Stomach smooth muscle (tissue), 2 donors: Measurements from ENCODE around the gene MCM8.
"Not testable (repeated sequence)": the region's sequence is repeated elsewhere in the genome, so short reads cannot be mapped to it uniquely, and the experiment has no call there.

Experiments
- H3K27ac ChIP-seq: one replicate; pipeline ENCODE4 v1.7.0; 2013; ENCODE audit warnings: mild to moderate bottlenecking, low read length, inconsistent platforms
- H3K27me3 ChIP-seq, 2 donors: one replicate each; pipeline ENCODE4 v1.7.0; 2013; ENCODE audit warnings: low read length in 2 of 2; ENCODE audit not compliant: insufficient read depth in 2 of 2, control insufficient read depth in 1 of 2
- H3K36me3 ChIP-seq, 2 donors: one replicate each; pipeline ENCODE4 v1.7.0; 2013; ENCODE audit warnings: low read length in 2 of 2; ENCODE audit not compliant: control insufficient read depth in 2 of 2, insufficient read depth in 2 of 2
- H3K4me1 ChIP-seq: one replicate; pipeline ENCODE4 v1.7.0; 2013; ENCODE audit warnings: low read length; ENCODE audit not compliant: control insufficient read depth, insufficient read depth
- H3K4me3 ChIP-seq, 2 donors: one replicate each; pipeline ENCODE4 v1.7.0; 2013; ENCODE audit warnings: low read length in 2 of 2
- H3K9ac ChIP-seq, 2 donors: one replicate each; pipeline ENCODE4 v1.7.0; 2013; ENCODE audit warnings: low read length in 2 of 2, mild to moderate bottlenecking in 1 of 2
- H3K9me3 ChIP-seq, 2 donors: one replicate each; pipeline ENCODE4 v1.7.0; 2013; ENCODE audit warnings: low read length in 2 of 2; ENCODE audit not compliant: control insufficient read depth in 2 of 2
- donor health status: healthy.
- donor health status: Pancreatic carcinoma.

The MCM8 gene

DNA sequence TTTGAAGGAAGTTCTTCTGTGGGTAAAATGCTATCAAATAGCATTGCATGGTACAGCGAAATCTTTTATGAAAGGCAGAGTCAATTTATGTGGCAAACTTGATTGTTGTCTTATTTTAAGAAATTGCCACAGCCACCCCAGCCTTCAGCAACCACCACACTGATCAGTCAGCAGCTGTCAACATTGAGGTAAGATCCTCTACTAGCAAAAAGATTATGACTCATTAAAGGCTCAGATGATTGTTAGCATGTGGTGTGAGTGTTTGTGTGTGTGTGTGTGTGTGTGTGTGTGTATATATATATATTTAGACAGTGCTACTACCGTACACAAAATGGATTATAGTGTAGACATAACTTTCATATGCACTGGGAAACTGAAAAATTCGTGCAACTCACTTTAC is 75.6 kb downstream of the MCM8 start:
- H3K9me3 ChIP-seq: no peaks in the 10 kb centered on the region
- H3K4me1 ChIP-seq: peaks cover 5% of the 10 kb centered on the region
- no peak overlapping the region for H3K4me3 ChIP-seq
- no peak overlapping the region for H3K27ac ChIP-seq
- no peak overlapping the region for H3K9ac ChIP-seq
- no peaks in the 10 kb centered on the region for H3K27me3 ChIP-seq
- peaks cover 12 to 15% of the 10 kb centered on the region in 2 donors for H3K36me3 ChIP-seq

DNA sequence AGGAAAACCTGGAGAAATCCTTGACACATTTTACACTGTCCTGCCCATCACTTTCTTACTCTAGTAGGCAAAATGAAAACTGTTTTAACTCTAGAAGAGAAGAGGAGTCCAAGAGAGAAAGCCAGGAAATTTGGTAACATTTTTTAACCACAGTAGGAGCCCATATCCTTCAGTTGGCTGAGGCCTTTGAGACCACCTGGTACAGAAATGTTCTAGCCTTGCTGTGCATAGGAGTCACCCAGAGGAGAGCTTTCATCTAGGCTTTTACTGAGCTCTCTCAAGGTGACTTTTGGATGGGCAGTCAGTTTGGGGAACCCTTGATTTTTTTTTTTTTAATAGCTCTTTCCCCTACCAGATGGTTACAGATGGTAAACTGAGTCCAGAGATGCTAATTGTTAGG is 78.4 kb downstream of the MCM8 start:
- no peak overlapping the region for H3K9ac ChIP-seq
- no peak overlapping the region for H3K4me3 ChIP-seq
- no peak overlapping the region for H3K27ac ChIP-seq
- no peaks in the 10 kb centered on the region for H3K27me3 ChIP-seq
- peaks cover 11% of the 10 kb centered on the region for H3K4me1 ChIP-seq
- peaks cover 16 to 18% of the 10 kb centered on the region in 2 donors for H3K36me3 ChIP-seq
- H3K9me3 ChIP-seq: no peaks in the 10 kb centered on the region

DNA sequence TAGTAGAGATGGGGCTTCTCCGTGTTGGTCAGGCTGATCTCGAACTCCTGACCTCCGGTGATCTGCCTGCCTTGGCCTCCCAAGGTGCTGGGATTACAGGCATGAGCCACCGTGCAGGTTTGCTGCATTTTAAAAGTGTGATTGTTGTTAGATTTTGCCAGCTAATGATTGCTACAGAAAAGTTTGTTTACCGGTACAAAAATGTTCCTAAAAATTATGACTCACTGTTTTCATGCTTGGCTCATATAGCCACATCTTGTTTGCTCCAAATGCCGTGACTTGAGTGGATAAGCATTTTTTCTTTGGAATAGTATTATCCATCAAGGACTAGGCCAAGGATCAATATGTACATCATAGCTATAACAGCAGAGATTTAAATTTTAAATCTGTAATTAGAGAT is 79.1 kb downstream of the MCM8 start:
- Histone ChIP-seq H3K9ac (no peak overlapping the region), H3K27ac (no peak overlapping the region), H3K9me3 (no peaks in the 10 kb centered on the region), H3K27me3 (no peaks in the 10 kb centered on the region), H3K4me1 (peaks cover 18% of the 10 kb centered on the region), H3K4me3 (no peak overlapping the region), H3K36me3 (peaks cover 11 to 13% of the 10 kb centered on the region in 2 donors)

DNA sequence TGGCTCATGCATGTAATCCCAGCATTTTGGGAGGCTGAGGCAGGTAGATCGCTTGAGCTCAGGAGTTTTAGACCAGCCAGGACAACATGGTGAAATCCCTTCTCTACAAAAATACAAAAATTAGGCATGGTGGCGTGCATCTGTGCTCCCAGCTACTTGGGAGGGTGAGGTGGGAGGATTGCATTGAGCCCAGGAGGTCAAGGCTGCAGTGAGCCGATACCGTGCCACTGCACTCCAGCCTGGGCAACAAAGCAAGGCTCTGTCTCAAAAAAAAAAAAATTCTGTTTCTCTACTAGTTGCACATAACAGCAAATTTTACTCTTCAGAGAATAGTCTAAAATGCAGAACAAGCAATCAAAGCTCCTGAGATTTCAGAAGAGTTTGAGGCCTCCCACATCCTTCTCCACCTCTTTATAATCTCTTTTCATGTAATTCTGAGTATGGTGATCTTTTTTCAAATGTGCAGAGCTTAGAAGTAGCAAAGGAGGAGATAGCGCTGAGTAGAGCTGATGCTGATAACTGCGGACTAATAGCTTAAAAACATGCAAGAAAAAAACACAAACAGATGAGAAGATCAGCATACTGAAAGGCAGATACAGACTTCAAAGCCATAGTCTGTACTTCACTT is 80.1 kb downstream of the MCM8 start:
- Histone ChIP-seq H3K9me3 (no peaks in the 10 kb centered on the region), H3K9ac (no peak overlapping the region), H3K36me3 (peaks cover 7% of the 10 kb centered on the region in 2 donors), H3K27ac (no peak overlapping the region), H3K27me3 (no peaks in the 10 kb centered on the region), H3K4me1 (peaks cover 21% of the 10 kb centered on the region), H3K4me3 (no peak overlapping the region)

DNA sequence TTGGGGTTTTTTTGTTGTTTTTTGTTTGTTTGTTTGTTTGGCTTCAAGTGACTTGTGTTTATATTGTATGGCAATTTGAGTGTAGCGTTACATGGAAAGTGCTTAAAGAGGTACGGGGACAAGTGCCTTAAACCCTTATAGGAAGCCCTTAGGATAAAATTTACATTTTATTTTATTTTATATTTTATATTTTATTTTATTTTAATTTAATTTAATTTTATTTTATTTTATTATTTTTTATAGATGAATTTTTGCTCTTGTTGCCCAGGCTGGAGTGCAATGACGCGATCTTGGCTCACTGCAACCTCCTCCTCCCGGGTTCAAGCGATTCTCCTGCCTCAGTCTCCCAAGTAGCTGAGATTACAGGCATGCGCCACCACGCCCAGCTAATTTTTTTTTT is 82.5 kb downstream of the MCM8 start:
- H3K4me1 ChIP-seq: peaks cover 21% of the 10 kb centered on the region
- H3K9me3 ChIP-seq, H3K4me3 ChIP-seq, H3K36me3 ChIP-seq, H3K27me3 ChIP-seq, H3K27ac ChIP-seq, H3K9ac ChIP-seq: not testable (repeated sequence)

DNA sequence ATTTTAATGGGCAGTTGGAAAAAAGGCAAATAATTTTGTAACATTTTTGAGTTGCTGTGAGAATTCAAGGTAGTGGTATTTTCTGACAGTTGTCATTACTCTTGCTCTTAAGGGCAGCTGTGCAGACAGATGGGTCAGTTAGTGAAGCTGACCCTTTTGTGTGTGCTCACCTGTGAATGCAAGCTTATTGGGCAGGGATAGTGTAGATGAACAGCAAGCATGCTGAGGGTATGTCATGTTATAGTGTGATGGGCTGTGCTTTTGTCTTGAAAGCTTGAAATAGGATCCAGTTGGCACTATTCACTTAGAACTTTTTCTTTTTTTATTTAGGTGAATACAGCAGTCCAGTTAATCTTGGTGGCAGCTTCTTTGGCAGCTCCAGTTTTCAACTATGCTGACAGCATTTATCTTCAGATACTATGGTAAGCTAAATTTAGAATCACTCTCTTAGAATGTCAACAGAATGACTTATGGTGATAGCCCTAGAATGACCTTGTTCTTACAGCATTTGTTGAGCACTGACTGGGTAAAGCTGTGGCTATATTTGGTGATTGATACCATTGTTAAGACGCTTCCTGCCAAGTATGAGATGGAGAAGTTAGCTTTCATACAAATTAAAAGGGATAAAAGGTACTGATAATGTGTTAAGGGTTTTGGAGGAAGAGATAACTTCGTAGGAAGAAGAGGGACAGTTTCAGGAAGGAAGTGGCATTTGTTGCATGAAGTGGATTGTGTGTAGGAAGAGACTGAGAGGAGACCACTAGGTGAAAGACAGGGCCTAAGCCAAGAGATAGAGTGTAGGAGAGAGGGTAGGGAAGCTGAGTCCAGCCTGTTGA is 83.9 kb downstream of the MCM8 start:
- H3K4me3 ChIP-seq: no peak overlapping the region
- peaks cover 29% of the 10 kb centered on the region for H3K4me1 ChIP-seq
- H3K9ac ChIP-seq: no peak overlapping the region
- peaks cover 4 to 9% of the 10 kb centered on the region in 2 donors for H3K36me3 ChIP-seq
- no peaks in the 10 kb centered on the region for H3K9me3 ChIP-seq
- H3K27me3 ChIP-seq: no peaks in the 10 kb centered on the region
- peak overlapping the region; percentile 25 for H3K27ac ChIP-seq

DNA sequence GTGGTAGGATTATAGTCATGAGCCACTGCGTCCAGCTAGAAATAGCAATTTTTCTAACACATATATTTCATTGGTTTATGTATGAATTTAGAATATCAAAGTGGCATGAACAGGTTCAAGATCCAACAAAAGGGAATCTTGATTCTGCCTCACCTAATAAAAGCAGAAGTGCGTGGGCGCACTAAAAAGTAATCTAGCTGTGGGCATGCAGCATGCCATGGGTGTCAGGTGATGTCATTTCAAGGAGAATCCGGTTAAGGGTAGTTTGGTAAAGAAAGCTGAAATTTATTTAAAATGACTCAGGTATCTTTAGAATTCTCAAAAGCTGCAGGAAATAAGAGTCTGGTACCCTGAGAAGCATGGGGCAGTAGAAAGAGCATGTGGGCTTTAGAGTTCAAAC is 85.8 kb downstream of the MCM8 start:
- no peaks in the 10 kb centered on the region for H3K9me3 ChIP-seq
- peaks cover 29% of the 10 kb centered on the region for H3K4me1 ChIP-seq
- no peak overlapping the region for H3K9ac ChIP-seq
- no peak overlapping the region for H3K27ac ChIP-seq
- peaks cover 8 to 17% of the 10 kb centered on the region in 2 donors for H3K36me3 ChIP-seq
- no peak overlapping the region for H3K4me3 ChIP-seq
- H3K27me3 ChIP-seq: no peaks in the 10 kb centered on the region

DNA sequence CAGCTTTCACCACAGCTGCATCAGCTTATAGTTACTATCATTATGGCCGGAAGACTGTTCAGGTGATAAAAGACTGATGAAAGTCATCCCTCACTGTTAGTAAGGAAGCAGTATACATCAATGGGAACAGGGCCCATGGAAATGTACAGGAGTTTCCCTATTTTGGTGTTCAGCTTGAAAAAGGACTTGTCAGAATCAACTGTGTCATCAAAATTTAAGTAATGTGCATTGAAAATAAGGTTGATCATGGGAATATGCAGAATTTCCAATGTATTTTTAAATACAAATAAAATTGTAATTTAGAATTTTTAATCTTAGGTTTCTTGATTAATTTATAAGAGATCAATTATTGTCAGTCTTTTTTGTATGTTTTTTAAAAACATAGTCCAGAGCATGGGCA is 86.6 kb downstream of the MCM8 start:
- H3K27me3 ChIP-seq: no peaks in the 10 kb centered on the region
- no peak overlapping the region for H3K9ac ChIP-seq
- no peaks in the 10 kb centered on the region for H3K9me3 ChIP-seq
- H3K4me1 ChIP-seq: peaks cover 29% of the 10 kb centered on the region
- no peak overlapping the region for H3K4me3 ChIP-seq
- H3K36me3 ChIP-seq: peaks cover 12 to 23% of the 10 kb centered on the region in 2 donors
- no peak overlapping the region for H3K27ac ChIP-seq

DNA sequence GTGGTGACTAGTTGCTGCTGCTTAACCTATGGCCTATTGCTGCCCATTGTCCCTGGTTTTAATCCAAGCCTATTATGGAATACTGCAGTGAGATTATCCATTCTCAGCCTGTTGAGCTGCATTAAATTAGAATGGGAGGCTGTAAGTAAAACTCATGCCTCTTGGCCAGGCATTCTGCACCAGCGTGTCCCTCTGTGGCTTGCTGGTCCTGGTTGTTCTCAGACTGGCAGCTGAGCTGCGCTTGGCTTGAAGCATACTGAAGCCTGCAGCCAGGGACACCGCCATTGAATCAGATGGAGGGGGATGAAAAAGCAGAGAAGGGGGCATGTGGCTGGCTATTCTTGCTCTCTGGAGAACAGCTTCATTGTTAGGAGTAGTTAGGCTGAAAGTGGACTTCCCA is 87.8 kb downstream of the MCM8 start:
- Histone ChIP-seq H3K4me1 (peaks cover 27% of the 10 kb centered on the region), H3K9me3 (no peaks in the 10 kb centered on the region), H3K4me3 (peak overlapping the region in 1 of 2 donors; percentile 15), H3K27ac (peak overlapping the region; percentile 46), H3K9ac (no peak overlapping the region), H3K27me3 (no peaks in the 10 kb centered on the region), H3K36me3 (peaks cover 12 to 20% of the 10 kb centered on the region in 2 donors)

DNA sequence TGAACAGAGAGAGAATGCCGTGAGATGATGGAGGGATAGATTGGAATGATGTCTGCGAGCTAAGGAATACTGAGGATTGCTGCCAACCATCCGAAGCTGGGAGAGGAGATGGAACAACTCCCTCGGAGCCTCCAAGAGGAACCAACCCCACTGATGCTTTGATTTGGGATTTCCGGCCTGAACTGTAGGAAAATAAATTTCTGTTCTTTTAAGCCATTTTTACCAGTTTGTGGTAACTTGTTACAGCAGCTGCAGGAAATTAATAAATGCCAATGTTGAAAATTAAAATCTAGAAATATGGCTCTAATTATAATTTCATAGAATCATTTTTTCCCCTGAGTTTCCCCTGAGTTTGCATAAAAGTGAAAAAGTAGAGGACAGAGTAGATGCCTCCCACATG is 89.3 kb downstream of the MCM8 start:
- Histone ChIP-seq H3K4me1 (peaks cover 14% of the 10 kb centered on the region), H3K9me3 (no peaks in the 10 kb centered on the region), H3K36me3 (peaks cover 9 to 24% of the 10 kb centered on the region in 2 donors), H3K9ac (no peak overlapping the region), H3K4me3 (no peak overlapping the region), H3K27ac (no peak overlapping the region), H3K27me3 (no peaks in the 10 kb centered on the region)

DNA sequence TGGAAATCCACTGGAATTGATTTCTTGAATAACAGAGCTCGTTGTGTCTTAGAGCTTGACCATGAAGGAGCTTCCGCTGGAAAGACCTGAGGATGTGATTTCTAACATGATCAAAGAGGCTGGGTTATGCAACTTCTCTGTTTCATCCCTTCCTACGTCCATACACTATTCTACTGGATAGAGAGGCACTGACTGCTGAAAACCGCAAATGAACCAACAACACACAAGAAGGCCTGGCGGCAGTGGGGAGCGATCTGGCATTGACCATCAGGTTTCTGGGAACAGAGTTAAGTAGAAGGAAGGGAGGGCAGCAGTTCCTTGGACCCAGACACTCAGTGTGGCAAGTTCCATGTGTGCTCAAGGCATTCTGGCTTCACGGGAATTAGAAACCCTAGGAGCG is 90.1 kb downstream of the MCM8 start:
- no peaks in the 10 kb centered on the region for H3K27me3 ChIP-seq
- H3K27ac ChIP-seq: no peak overlapping the region
- H3K9me3 ChIP-seq: no peaks in the 10 kb centered on the region
- no peak overlapping the region for H3K9ac ChIP-seq
- peaks cover 9 to 24% of the 10 kb centered on the region in 2 donors for H3K36me3 ChIP-seq
- H3K4me1 ChIP-seq: peaks cover 14% of the 10 kb centered on the region
- H3K4me3 ChIP-seq: no peak overlapping the region
